Calu3 (cell line): ENCODE data around the gene PABPC1L. TPM values are rescaled to one million over a fixed set of nuclear protein-coding genes. Genes with fewer than 3 reads are reported as not detected.
A peak's percentile ranks its signal among the peaks of the same experiment; 100 is the strongest.

Experiments used
- BruUV-seq: library from RNA; stranded (reverse); fragments of 400-500 nt; replicated peaks from 2 replicates; lab custom pipeline; 2021; lab: Mats Ljungman, UMichigan
- CTCF ChIA-PET: fragments of 300-600 bp; sonication (Branson Sonifier 250); formaldehyde crosslinking; loops from one replicate; lab custom pipeline; 2022; ENCODE audit warnings: antibody characterized with exemption; lab: Charles Lee
- DNase-seq: peaks from one replicate; pipeline ENCODE4 v3.0.0; 2022
- H3K27ac Mint-ChIP-seq: one replicate; pipeline ENCODE4 v1.8.0; 2022; ENCODE audit warnings: mixed read lengths; ENCODE audit not compliant: unreplicated experiment
- H3K27me3 Mint-ChIP-seq: one replicate; pipeline ENCODE4 v1.8.0; 2022; ENCODE audit warnings: mixed read lengths; ENCODE audit not compliant: unreplicated experiment
- H3K36me3 Mint-ChIP-seq: one replicate; pipeline ENCODE4 v1.8.0; 2022; ENCODE audit warnings: mild to moderate bottlenecking, moderate library complexity, mixed read lengths; ENCODE audit not compliant: insufficient read depth, unreplicated experiment
- H3K4me1 Mint-ChIP-seq: one replicate; pipeline ENCODE4 v1.8.0; 2022; ENCODE audit warnings: mild to moderate bottlenecking, low read depth, mixed read lengths; ENCODE audit not compliant: unreplicated experiment
- H3K4me3 Mint-ChIP-seq: one replicate; pipeline ENCODE4 v1.8.0; 2022; ENCODE audit warnings: mild to moderate bottlenecking, low read depth, moderate library complexity, mixed read lengths; ENCODE audit not compliant: unreplicated experiment
- H3K9me3 Mint-ChIP-seq: one replicate; pipeline ENCODE4 v1.8.0; 2022; ENCODE audit warnings: low read depth, mixed read lengths; ENCODE audit not compliant: unreplicated experiment
- CTCF ChIP-seq: fragments of 200-600 bp; IDR thresholded peaks from one replicate; pipeline ENCODE4 v1.8.0; 2022; ENCODE audit warnings: antibody characterized with exemption; ENCODE audit not compliant: unreplicated experiment
- intact Hi-C: fragments of 100-400 bp; cut with micrococcal nuclease; formaldehyde crosslinking; loops from one replicate; pipeline ENCODE4 v1.10.0; 2022; ENCODE audit not compliant: unreplicated experiment
- total RNA-seq: library from RNA; stranded (reverse); gene quantifications from 2 replicates; pipeline ENCODE4 v1.2.3, GENCODE V29; 2022

Gene PABPC1L
- total RNA-seq, 1 experiment from 2014 or later, result 172 TPM

GRCh38 chr20:44936510-44936909 is 26.6 kb downstream of the PABPC1L start:
- Mint-ChIP-seq H3K36me3 (peaks cover 41% of the 10 kb centered on the region), H3K27me3 (no peaks in the 10 kb centered on the region), H3K4me3 (no peak overlapping the region), H3K4me1 (peaks cover 6% of the 10 kb centered on the region), H3K9me3 (no peaks in the 10 kb centered on the region), H3K27ac (no peak overlapping the region)
- TF ChIP-seq CTCF, result no peak
- intact Hi-C loops, result no loop called here
- BruUV-seq, result no TSS peak
- CTCF ChIA-PET, result interaction anchor here (0.6 kb wide), 1 partner anchor 142 kb away, joined by 5 read pairs; no protein-coding TSS in a partner anchor
- DNase-seq, result no peak

GRCh38 chr20:44938637-44939036 is 28.8 kb downstream of the PABPC1L start:
- no peak overlapping the region for H3K27ac Mint-ChIP-seq
- CTCF ChIA-PET, result no interaction called here
- no peak for DNase-seq
- peaks cover 56% of the 10 kb centered on the region for H3K36me3 Mint-ChIP-seq
- no peaks in the 10 kb centered on the region for H3K27me3 Mint-ChIP-seq
- no peaks in the 10 kb centered on the region for H3K9me3 Mint-ChIP-seq
- no peak for TF ChIP-seq CTCF
- intact Hi-C loops, result no loop called here
- peaks cover 6% of the 10 kb centered on the region for H3K4me1 Mint-ChIP-seq
- H3K4me3 Mint-ChIP-seq, result no peak overlapping the region
- no TSS peak for BruUV-seq

- Mint-ChIP-seq H3K36me3 (peaks cover 73% of the 10 kb centered on the region), H3K27ac (no peak overlapping the region), H3K4me1 (peaks cover 6% of the 10 kb centered on the region), H3K9me3 (no peaks in the 10 kb centered on the region), H3K4me3 (no peak overlapping the region), H3K27me3 (no peaks in the 10 kb centered on the region)
- intact Hi-C loops, result no loop called here
- CTCF ChIA-PET, result no interaction called here
- TF ChIP-seq CTCF, result no peak
- no peak for DNase-seq
- BruUV-seq, result no TSS peak
These were observed 31.3 kb downstream of the PABPC1L start for GRCh38 chr20:44941120-44941691.

- intact Hi-C loops, result no loop called here
- Mint-ChIP-seq H3K4me1 (peaks cover 6% of the 10 kb centered on the region), H3K4me3 (no peak overlapping the region), H3K36me3 (peaks cover 80% of the 10 kb centered on the region), H3K27ac (no peak overlapping the region), H3K27me3 (no peaks in the 10 kb centered on the region), H3K9me3 (no peaks in the 10 kb centered on the region)
- BruUV-seq, result TSS peak; percentile 39
- no peak for TF ChIP-seq CTCF
- CTCF ChIA-PET, result interaction anchor here (0.5 to 1.2 kb wide), 2 partner anchors 17 to 25 kb away, joined by 3 to 6 read pairs; partner anchors contain the start of gene TOMM34
- DNase-seq, result no peak
These were observed 32.6 kb downstream of the PABPC1L start for GRCh38 chr20:44942264-44942973.
